HUES6 (cell line): Measurements from ENCODE around the gene MC2R.

Source experiments
- H3K27ac ChIP-seq: 2 replicates; pipeline ENCODE4 v1.7.0; 2013; ENCODE audit warnings: low read depth, mild to moderate bottlenecking, low read length, inconsistent platforms
- H3K27me3 ChIP-seq: 2 replicates; pipeline ENCODE4 v1.6.1; 2013; ENCODE audit warnings: low read length; ENCODE audit not compliant: control insufficient read depth, insufficient read depth
- H3K36me3 ChIP-seq: 2 replicates; pipeline ENCODE4 v1.6.1; 2013; ENCODE audit warnings: low read length; ENCODE audit not compliant: control insufficient read depth, insufficient read depth
- H3K4me1 ChIP-seq: 2 replicates; pipeline ENCODE4 v1.6.1; 2013; ENCODE audit warnings: low read length; ENCODE audit not compliant: control insufficient read depth, insufficient read depth
- H3K4me3 ChIP-seq: 2 replicates; pipeline ENCODE4 v1.5.1; 2013; ENCODE audit warnings: low read depth, low read length
- H3K9ac ChIP-seq: one replicate; pipeline ENCODE4 v1.6.1; 2013; ENCODE audit warnings: mild to moderate bottlenecking, low read length
- H3K9me3 ChIP-seq: 2 replicates; pipeline ENCODE4 v1.6.1; 2013; ENCODE audit warnings: low read depth, low read length; ENCODE audit not compliant: control insufficient read depth, insufficient read depth

The MC2R gene

DNA sequence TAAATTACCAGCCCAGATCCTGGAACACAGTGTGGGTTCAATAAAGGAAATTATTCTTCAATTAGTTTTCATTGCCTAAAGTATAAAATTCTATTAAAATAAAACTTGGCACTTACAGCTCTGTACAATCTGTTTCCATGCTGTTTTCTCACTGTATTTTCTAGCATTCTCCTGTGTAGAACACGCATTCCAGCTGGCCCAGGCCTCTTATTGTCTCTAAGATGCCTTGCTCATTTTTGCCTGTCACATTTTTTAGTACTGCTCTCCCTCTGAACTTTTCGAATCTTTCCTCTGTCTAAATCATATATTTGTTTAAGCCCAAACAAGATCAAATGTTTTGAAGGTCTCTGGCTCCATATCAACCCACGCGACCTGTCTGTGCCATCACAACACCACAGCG is 20.8 kb downstream of the MC2R start:
- H3K4me1 ChIP-seq = no peaks in the 10 kb centered on the region
- H3K27me3 ChIP-seq = no peaks in the 10 kb centered on the region
- H3K4me3 ChIP-seq = no peak overlapping the region
- H3K9ac ChIP-seq = no peak overlapping the region
- no peaks in the 10 kb centered on the region for H3K36me3 ChIP-seq
- H3K27ac ChIP-seq = no peak overlapping the region
- no peaks in the 10 kb centered on the region for H3K9me3 ChIP-seq

DNA sequence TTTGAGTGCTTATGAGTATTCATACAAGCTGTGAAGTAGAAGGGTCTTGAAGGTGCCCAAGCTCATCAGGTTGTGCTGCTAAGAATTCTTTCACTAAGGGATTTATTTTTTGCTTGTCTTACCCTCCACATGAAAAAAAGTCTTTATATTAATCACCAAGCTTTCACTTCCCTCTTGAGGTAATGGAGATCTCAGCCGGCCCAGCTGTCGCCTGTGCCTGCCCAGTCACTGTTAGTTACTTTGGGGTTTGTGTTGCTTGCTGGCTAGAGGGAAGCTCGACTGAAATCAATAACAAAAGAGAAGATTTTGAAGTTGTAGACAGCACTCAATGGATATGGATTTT is 21.9 kb downstream of the MC2R start:
- no peaks in the 10 kb centered on the region for H3K36me3 ChIP-seq
- H3K4me1 ChIP-seq = no peaks in the 10 kb centered on the region
- H3K27ac ChIP-seq = no peak overlapping the region
- H3K9me3 ChIP-seq = no peaks in the 10 kb centered on the region
- H3K9ac ChIP-seq = no peak overlapping the region
- H3K4me3 ChIP-seq = no peak overlapping the region
- no peaks in the 10 kb centered on the region for H3K27me3 ChIP-seq

DNA sequence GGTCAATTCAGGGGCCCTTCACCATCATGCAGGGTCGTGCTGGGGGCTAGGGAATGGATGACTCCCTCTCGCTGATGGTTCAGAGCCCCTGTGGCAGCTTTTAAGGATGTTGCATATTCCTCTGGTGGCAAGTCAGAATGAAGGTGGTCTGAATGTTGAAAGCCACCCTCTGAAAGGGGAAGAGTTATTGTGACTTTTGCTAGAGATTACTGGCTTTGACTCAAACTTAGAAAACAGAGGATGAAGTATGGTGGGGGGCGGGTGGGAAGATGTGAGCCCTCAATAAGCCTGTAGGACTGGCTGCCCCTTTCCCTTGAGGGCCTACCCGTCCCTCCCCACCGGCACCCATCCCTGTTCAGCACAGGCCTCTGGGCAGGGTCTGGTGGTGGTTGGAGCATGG is 23.2 kb downstream of the MC2R start:
- no peaks in the 10 kb centered on the region for H3K27me3 ChIP-seq
- no peak overlapping the region for H3K27ac ChIP-seq
- H3K9me3 ChIP-seq = no peaks in the 10 kb centered on the region
- no peak overlapping the region for H3K9ac ChIP-seq
- H3K4me3 ChIP-seq = no peak overlapping the region
- no peaks in the 10 kb centered on the region for H3K36me3 ChIP-seq
- peaks cover 7% of the 10 kb centered on the region; the same call in 1 of the 2 replicates for H3K4me1 ChIP-seq

DNA sequence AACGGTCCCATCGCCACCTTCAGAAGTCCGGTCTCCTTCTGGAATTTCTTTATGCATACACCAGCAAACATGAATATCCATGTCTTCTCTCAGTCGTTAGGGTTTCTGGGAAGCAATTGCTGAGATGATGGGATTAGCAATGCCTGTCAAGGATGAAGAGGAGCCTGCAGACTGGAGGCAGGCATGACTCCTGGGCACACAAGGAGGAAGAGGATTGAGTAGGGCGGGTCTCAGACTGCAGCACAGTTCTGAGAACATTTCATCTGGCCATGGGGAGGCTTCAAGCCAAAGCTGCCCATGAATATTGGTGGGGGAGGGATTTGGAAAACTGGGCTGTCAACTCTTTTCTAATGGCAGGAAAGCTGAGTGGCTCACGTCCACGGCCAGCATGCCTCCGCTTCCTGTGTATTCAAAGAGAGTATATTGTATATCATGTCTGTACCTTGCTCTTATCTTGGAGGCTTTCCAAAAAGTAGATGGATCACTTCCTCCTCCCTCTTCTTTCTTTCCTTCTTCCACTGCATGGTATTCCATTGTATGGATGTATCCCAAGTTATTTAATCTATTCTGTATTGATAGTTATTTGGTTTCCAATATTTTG is 24.5 kb downstream of the MC2R start:
- no peak overlapping the region for H3K27ac ChIP-seq
- peaks cover 7% of the 10 kb centered on the region; the same call in 1 of the 2 replicates for H3K4me1 ChIP-seq
- no peak overlapping the region for H3K9ac ChIP-seq
- no peaks in the 10 kb centered on the region for H3K9me3 ChIP-seq
- H3K36me3 ChIP-seq = no peaks in the 10 kb centered on the region
- no peaks in the 10 kb centered on the region for H3K27me3 ChIP-seq
- H3K4me3 ChIP-seq = no peak overlapping the region

DNA sequence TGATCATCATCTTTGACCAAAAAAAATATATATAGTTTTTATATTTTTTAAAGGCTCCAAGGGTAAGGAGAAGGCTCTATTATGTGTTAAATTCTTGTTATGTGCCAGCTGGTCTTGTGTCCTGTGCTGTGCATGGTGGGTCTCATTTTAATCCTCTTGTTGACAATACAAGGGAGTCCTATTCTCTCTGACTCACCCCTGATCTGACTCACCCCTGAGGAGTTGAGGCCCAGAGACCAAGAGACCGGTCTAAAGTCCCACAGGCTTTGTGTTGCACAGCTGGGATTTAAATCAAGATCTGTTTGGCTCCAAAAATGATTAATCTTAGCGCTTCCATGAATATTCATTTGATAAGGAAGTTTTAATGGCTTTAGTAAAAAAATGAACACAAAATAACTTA is 25.7 kb downstream of the MC2R start:
- Histone ChIP-seq H3K27ac (no peak overlapping the region), H3K36me3 (no peaks in the 10 kb centered on the region), H3K4me3 (no peak overlapping the region), H3K27me3 (no peaks in the 10 kb centered on the region), H3K9me3 (no peaks in the 10 kb centered on the region), H3K4me1 (peaks cover 7% of the 10 kb centered on the region; the same call in 1 of the 2 replicates), H3K9ac (no peak overlapping the region)

DNA sequence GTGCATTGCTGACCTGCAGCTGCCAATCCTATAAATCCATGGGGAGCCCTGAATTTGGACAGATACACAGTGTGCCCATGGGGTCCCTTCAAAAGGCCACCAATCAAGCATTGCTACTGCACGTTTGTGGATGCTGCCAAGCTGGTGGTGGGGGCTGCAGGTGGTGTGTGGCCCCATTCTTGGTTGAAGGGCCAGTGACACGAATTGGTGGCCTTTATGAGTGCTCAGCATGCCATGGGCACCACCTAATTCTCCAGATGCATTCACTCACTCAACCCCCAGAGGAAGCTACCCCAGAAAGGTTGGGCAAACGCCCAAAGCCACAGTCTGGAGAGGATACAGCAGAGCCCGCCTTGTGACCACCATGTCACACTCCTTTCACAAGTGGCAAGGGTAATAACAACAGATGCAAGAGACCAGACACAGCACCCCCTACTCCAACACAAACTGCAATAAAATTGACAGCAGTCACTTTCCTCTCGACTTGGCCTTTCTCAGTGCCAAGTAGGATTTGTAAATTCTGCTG is 27.1 kb downstream of the MC2R start:
- Histone ChIP-seq H3K9ac (no peak overlapping the region), H3K9me3 (no peaks in the 10 kb centered on the region)

DNA sequence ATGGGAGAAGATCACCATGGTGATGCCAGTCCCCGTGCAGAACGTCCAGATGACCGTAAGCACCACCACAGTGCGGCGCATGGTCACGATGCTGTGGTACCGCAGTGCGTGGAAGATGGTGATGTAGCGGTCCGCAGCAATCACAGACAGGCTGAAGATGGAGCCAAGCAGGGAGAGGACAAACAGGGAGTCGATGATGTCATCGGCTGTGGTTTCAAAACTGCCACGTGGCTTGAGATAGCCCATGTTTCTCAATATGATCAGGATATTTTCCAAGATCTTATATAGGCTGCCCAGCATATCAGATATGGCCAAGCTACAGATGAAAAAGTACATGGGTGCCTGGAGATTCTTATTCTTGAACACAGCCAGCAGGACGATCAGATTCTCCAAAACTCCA is 30.3 kb downstream of the MC2R start:
- H3K9ac ChIP-seq = no peak overlapping the region

More for the DNA sequence above, 27.1 kb downstream of the MC2R start:
- H3K4me1 ChIP-seq = peaks cover 7% of the 10 kb centered on the region; the same call in 1 of the 2 replicates
- no peaks in the 10 kb centered on the region for H3K27me3 ChIP-seq
- no peak overlapping the region for H3K27ac ChIP-seq
- no peak overlapping the region for H3K4me3 ChIP-seq
- H3K36me3 ChIP-seq = no peaks in the 10 kb centered on the region

DNA sequence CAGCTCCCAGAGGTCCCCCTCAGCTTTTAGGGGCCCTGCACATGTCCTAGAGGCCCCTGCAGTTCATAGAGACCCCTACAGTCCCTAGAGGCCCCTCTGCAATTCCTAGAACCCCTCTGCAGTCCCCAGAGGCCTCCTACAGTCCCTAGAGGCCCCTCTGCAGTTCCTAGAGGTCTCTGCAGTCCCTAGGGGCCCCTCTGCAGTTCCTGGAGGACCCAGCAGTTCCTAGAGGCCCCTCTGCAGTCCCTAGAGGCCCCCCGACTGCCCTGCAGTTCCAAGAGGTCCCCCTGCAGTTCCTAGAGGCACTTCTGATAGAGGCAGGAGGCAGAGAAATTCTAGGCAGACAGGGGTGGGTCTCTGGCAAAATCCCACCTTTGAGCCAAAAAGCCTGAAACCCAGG is 35.4 kb downstream of the MC2R start:
- Histone ChIP-seq H3K36me3 (no peaks in the 10 kb centered on the region), H3K4me1 (peaks cover 24% of the 10 kb centered on the region), H3K9ac (no peak overlapping the region), H3K4me3 (no peak overlapping the region), H3K27me3 (no peaks in the 10 kb centered on the region), H3K27ac (no peak overlapping the region), H3K9me3 (no peaks in the 10 kb centered on the region)

More for the DNA sequence above, 30.3 kb downstream of the MC2R start:
- no peaks in the 10 kb centered on the region for H3K9me3 ChIP-seq
- H3K4me1 ChIP-seq = peaks cover 7% of the 10 kb centered on the region; the same call in 1 of the 2 replicates
- H3K36me3 ChIP-seq = no peaks in the 10 kb centered on the region
- H3K4me3 ChIP-seq = no peak overlapping the region
- no peak overlapping the region for H3K27ac ChIP-seq
- H3K27me3 ChIP-seq = no peaks in the 10 kb centered on the region

DNA sequence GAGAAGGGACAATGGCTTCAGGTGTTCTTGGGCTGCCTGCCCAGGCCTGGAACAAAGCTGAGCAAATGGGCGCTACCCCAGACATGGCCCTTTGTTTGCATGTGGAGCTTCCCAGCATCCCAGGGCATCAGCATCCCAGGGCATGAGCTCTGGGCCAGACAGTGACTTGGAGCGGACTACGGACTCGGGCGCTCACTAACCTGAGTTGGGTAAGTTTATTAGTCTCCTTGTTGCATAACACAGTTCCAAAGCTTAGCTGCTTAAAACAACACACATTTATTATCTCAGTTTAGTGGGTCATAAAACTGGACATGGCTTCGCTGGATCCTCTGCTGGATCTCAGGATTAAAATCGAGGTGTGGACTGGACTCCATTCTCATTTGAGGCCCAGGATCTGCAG is 35.8 kb downstream of the MC2R start:
- Histone ChIP-seq H3K36me3 (no peaks in the 10 kb centered on the region), H3K27me3 (no peaks in the 10 kb centered on the region), H3K9ac (no peak overlapping the region), H3K9me3 (no peaks in the 10 kb centered on the region), H3K4me1 (peaks cover 24% of the 10 kb centered on the region), H3K27ac (no peak overlapping the region), H3K4me3 (no peak overlapping the region)

DNA sequence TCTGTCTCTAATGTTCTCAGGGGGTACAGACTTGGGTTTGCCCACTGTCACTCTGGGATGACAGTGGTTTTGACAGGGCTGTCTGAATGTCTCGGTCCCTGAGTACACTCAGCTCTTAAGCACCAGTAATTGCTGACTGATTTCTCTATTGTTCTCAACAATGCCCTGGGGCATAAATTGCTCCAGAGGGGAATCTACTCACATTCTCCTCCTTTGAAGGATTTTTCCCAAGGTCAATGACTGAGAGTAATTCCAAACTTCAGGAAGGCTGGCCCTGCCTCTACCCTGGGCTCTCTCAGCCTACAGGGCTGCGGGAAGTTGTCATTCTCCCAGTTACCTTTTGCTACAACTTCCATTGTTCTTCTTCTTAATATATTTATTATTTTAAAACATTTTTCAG is 36.5 kb downstream of the MC2R start:
- no peaks in the 10 kb centered on the region for H3K9me3 ChIP-seq
- no peaks in the 10 kb centered on the region for H3K27me3 ChIP-seq
- H3K36me3 ChIP-seq = no peaks in the 10 kb centered on the region
- no peak overlapping the region for H3K27ac ChIP-seq
- no peak overlapping the region for H3K9ac ChIP-seq
- H3K4me1 ChIP-seq = peaks cover 24% of the 10 kb centered on the region
- no peak overlapping the region for H3K4me3 ChIP-seq

DNA sequence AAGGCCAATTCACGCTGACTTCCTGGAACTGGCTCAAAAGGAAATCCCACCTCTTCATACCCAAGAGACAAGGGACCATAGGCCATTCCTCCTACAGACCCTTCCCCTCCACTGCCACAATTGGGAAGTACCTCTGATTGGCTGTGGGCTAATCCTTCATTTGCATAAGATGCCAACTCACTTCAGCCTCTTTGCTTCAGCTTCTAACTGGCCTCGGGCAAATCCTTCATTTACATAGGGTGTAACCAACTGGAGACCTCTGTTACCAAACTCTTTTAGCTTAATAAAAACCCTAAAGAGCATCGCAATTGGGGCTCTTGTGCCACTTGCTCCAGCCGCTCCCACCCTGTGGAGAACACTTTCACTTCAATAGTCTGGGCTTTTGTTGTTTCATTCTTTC is 38.2 kb downstream of the MC2R start:
- no peak overlapping the region for H3K9ac ChIP-seq
- no peaks in the 10 kb centered on the region for H3K9me3 ChIP-seq
- H3K27me3 ChIP-seq = no peaks in the 10 kb centered on the region
- H3K27ac ChIP-seq = no peak overlapping the region
- H3K4me3 ChIP-seq = no peak overlapping the region
- H3K4me1 ChIP-seq = peaks cover 24% of the 10 kb centered on the region
- H3K36me3 ChIP-seq = no peaks in the 10 kb centered on the region
